Activated CD4-positive, alpha-beta T cell treated with anti-CD3 and anti-CD28 coated beads, Interleukin-2, amount 10 ng/mL, durations not matched to agents 24 days and 14 days (primary cell): ENCODE data around the gene FTO. TPM values are rescaled to one million over a fixed set of nuclear protein-coding genes. Genes with fewer than 3 reads are reported as not detected.

ENCODE experiments used
- DNase-seq: peaks from one replicate; pipeline ENCODE4 v3.0.0; 2022
- H3K27ac Mint-ChIP-seq: one replicate; pipeline ENCODE4 v1.8.0; 2022; ENCODE audit warnings: mild to moderate bottlenecking, mixed read lengths
- H3K27me3 Mint-ChIP-seq: one replicate; pipeline ENCODE4 v1.8.0; 2022; ENCODE audit warnings: mixed read lengths
- H3K36me3 Mint-ChIP-seq: one replicate; pipeline ENCODE4 v1.8.0; 2022; ENCODE audit warnings: low read depth, mild to moderate bottlenecking, mixed read lengths
- H3K4me1 Mint-ChIP-seq: one replicate; pipeline ENCODE4 v1.8.0; 2021; ENCODE audit warnings: mixed read lengths
- H3K4me3 Mint-ChIP-seq: one replicate; pipeline ENCODE4 v1.8.0; 2022; ENCODE audit warnings: mild to moderate bottlenecking, moderate library complexity, mixed read lengths
- H3K9me3 Mint-ChIP-seq: one replicate; pipeline ENCODE4 v1.8.0; 2021; ENCODE audit warnings: mixed read lengths
- intact Hi-C: fragments of 100-400 bp; cut with micrococcal nuclease; formaldehyde crosslinking; loops from one replicate; pipeline ENCODE4 v1.15.1; 2023
- total RNA-seq: library from RNA; stranded (reverse); gene quantifications from 2 replicates; pipeline ENCODE4 v1.2.3, GENCODE V29; 2022

Gene FTO
- total RNA-seq, 1 donor from 2014 or later = 60.8 TPM

DNA sequence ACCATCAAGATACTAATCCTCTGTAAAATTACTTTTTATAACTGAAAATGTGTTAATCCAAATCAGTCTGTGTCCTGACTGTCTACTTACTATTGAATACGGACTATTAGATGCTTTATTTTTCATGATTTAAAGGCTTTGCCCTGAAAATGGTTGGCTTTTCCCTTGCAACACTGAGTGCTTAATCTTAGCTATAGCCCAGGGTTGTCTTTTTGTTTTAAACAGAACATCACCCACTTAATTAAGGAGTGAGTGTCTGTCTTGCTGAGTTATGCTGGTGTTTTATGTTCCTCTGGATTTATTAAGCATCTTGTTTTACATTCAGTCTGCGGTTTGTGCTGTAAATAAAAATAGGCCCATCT, 11.0 kb downstream of the FTO start:
- Mint-ChIP-seq H3K9me3 (no peaks in the 10 kb centered on the region), H3K4me1 (peaks cover 7% of the 10 kb centered on the region), H3K36me3 (peaks cover 2% of the 10 kb centered on the region), H3K27ac (no peak overlapping the region), H3K27me3 (no peaks in the 10 kb centered on the region), H3K4me3 (no peak overlapping the region)
- intact Hi-C loops = no loop called here
- DNase-seq = no peak

DNA sequence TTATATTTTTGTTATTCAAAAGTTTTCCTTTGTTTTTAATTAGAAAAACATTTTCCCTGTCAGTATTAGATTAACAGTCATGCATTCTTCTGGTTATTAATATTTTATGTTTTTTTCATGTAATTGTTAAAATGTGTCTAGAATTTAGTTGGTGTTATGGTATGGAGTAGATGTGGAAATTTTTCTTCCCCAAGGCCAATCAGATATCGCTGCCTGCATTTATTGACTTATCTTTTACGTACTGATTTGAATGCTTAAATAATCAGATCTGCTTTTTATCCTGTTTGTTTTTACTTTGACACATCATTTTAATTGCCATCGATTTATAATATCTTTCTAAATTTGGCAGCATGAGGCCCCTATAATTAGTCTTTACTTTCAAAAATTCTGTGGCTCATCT, 13.6 kb downstream of the FTO start:
- intact Hi-C loops = no loop called here
- no peak overlapping the region for H3K27ac Mint-ChIP-seq
- no peaks in the 10 kb centered on the region for H3K36me3 Mint-ChIP-seq
- H3K4me3 Mint-ChIP-seq = no peak overlapping the region
- peaks cover 7% of the 10 kb centered on the region for H3K4me1 Mint-ChIP-seq
- H3K9me3 Mint-ChIP-seq = no peaks in the 10 kb centered on the region
- H3K27me3 Mint-ChIP-seq = no peaks in the 10 kb centered on the region
- DNase-seq = no peak

DNA sequence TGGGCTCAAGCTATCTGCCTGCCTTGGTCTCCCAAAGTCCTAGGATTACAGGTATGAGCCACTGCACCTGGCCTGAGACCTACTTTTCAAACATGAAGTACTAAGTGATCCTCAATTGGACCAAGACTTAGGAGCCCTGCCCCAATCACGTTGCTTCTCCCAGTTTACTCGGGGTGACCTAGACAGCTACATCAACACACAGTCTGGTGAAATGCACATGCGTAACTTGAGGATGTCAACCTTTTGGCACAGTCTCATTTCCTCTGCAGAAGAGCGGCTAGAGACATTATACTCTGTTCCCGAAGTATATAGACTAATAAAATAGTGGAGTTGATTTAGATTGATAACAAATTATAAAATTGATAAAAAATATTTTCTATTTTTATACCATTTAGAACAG, 17.1 kb downstream of the FTO start:
- no peaks in the 10 kb centered on the region for H3K9me3 Mint-ChIP-seq
- peaks cover 3% of the 10 kb centered on the region for H3K4me1 Mint-ChIP-seq
- DNase-seq = no peak
- H3K36me3 Mint-ChIP-seq = no peaks in the 10 kb centered on the region
- no peak overlapping the region for H3K27ac Mint-ChIP-seq
- H3K4me3 Mint-ChIP-seq = no peak overlapping the region
- intact Hi-C loops = no loop called here
- no peaks in the 10 kb centered on the region for H3K27me3 Mint-ChIP-seq

DNA sequence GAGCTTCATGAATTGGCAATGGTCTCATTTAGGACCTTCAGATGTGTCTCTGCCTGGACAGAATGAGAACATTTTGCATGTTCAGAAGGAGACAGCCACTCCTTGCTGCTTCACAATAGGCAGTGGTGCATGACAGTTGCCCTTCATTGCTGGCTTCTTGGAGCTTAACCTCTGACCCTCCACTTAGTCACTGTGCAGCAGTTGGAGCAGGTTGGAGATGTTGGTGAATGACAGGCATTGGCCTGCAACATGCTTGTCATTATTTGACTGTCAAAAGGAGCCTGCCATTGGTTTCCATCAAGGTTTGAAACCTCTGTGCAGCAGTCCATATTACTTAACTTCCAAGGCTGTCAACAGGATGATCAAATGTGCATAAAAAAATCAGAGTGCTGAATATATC, 22.7 kb downstream of the FTO start:
- Mint-ChIP-seq H3K27me3 (no peaks in the 10 kb centered on the region), H3K4me3 (no peak overlapping the region), H3K27ac (no peak overlapping the region), H3K4me1 (peaks cover 3% of the 10 kb centered on the region), H3K36me3 (peaks cover 6% of the 10 kb centered on the region), H3K9me3 (peaks cover 7% of the 10 kb centered on the region)
- intact Hi-C loops = no loop called here
- no peak for DNase-seq

DNA sequence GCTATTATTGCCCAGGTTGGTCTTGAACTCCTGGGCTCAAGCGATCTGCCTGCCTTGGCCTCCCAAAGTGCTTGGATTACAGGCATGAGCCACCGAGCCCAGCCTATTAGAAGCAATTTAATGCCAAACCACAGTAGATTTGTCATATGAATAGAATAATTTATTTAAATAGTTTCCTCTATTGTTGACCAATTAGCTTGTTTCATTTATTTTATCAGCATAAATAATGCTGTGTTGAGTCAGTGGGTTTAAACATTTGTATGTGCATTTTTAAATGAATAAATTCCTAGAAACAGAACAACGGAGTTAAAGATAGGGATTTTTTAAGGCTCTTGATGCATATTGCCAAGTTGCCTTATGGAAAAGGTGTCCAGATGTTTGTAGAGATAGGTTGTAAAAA, 26.7 kb downstream of the FTO start:
- no peak for DNase-seq
- Mint-ChIP-seq H3K36me3 (peaks cover 6% of the 10 kb centered on the region), H3K9me3 (peaks cover 7% of the 10 kb centered on the region), H3K27me3 (no peaks in the 10 kb centered on the region), H3K4me3 (no peak overlapping the region), H3K27ac (no peak overlapping the region), H3K4me1 (peaks cover 3% of the 10 kb centered on the region)
- intact Hi-C loops = no loop called here

DNA sequence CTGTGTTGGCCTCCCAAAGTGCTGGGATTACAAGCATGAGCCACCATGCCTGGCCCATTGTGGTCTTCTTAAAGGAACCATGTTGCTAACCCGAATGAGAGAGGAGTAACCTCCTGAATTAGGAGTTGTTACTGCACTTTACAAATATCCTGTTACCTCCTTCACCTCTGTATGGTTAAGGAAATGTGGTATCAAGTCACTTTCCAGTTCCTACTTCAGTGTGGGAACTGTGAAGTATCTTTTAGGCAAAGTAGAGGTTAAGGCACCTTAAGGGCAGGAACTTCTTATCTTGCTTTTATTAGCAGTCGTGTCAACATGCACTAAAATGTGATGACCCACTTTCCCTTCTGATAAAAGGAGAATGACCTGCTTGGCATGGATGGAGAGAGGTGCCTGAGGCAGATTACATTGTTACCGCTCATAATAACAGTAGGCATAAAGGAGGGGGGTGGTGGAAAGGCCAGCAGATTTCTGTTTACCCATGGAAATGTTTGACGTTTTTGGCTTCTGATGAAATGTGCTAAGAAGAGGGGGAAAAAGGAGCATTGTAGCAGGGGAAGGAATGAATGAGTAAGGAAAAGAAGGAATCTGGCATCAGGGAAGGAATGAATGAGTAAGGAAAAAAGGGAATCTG, 28.5 kb downstream of the FTO start:
- Mint-ChIP-seq H3K4me3 (no peak overlapping the region), H3K27ac (no peak overlapping the region)
- intact Hi-C loops = no loop called here

DNA sequence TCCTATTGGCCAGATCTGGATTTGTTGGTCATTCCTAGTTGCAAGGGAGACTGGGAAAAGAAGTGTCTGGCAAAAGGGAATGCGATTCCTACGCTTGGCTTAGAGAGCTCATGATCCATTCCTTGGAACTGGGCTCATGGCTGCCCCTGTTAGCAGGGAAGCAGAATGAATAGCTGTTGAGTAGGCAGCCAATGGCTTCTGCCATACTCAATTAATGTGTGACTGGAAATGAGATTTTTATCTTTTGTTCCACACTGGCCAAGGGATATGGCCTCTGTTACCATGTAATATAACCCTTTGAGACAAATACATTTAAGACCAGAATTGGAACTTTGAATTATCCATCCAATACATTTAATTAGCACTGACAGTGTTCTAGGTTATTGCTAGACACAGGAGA, 31.0 kb downstream of the FTO start:
- intact Hi-C loops = no loop called here

More for the DNA sequence above, 28.5 kb downstream of the FTO start:
- H3K27me3 Mint-ChIP-seq = no peaks in the 10 kb centered on the region
- H3K4me1 Mint-ChIP-seq = peaks cover 3% of the 10 kb centered on the region
- H3K36me3 Mint-ChIP-seq = peaks cover 6% of the 10 kb centered on the region
- H3K9me3 Mint-ChIP-seq = peaks cover 7% of the 10 kb centered on the region
- DNase-seq = no peak

DNA sequence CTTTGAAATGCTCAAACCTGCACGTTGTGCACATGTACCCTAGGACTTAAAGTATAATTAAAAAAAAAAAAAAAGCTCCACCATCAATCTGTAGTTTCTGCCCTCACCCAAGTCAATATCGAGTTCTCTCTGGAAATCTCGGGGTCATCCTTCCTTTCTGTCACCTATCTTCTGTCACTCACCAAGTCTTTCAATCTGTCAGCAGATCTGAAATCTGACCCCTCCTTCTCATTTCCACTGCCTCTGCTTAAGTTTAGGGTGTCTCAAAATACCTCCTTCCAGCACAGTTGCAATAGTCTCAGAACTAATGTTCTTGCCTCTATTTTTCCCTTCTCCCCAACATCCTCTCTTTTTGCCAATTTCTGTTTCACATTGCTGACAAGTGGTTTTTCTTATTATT, 32.3 kb downstream of the FTO start:
- no peak for DNase-seq
- no peaks in the 10 kb centered on the region for H3K27me3 Mint-ChIP-seq
- H3K4me3 Mint-ChIP-seq = no peak overlapping the region
- H3K9me3 Mint-ChIP-seq = no peaks in the 10 kb centered on the region
- no peak overlapping the region for H3K27ac Mint-ChIP-seq
- no peaks in the 10 kb centered on the region for H3K36me3 Mint-ChIP-seq
- no peaks in the 10 kb centered on the region for H3K4me1 Mint-ChIP-seq
- intact Hi-C loops = no loop called here

More for the DNA sequence above, 31.0 kb downstream of the FTO start:
- no peaks in the 10 kb centered on the region for H3K27me3 Mint-ChIP-seq
- H3K4me1 Mint-ChIP-seq = no peaks in the 10 kb centered on the region
- H3K36me3 Mint-ChIP-seq = no peaks in the 10 kb centered on the region
- H3K27ac Mint-ChIP-seq = no peak overlapping the region
- H3K4me3 Mint-ChIP-seq = no peak overlapping the region
- no peaks in the 10 kb centered on the region for H3K9me3 Mint-ChIP-seq
- no peak for DNase-seq

DNA sequence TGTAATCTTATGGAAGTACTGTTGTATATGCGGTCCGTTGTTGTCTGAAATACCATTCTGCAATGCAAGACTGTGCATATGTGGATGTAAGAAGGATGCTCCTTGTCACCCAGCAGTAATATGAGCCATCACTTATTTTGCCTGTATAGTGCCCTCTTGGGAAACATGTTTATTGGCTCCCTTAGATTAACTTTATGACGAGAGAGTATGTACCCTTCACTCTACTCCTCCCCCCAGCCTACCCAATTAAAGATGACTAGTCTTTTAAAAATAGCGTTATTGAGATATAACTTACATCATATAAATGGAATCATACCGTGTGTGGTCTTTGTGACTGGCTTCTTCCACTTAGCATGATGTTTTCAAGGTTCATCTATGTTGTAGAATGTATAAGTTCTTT, 33.6 kb downstream of the FTO start:
- no peak overlapping the region for H3K4me3 Mint-ChIP-seq
- no peaks in the 10 kb centered on the region for H3K27me3 Mint-ChIP-seq
- intact Hi-C loops = no loop called here
- no peaks in the 10 kb centered on the region for H3K4me1 Mint-ChIP-seq
- H3K36me3 Mint-ChIP-seq = no peaks in the 10 kb centered on the region
- DNase-seq = no peak
- no peak overlapping the region for H3K27ac Mint-ChIP-seq
- no peaks in the 10 kb centered on the region for H3K9me3 Mint-ChIP-seq

DNA sequence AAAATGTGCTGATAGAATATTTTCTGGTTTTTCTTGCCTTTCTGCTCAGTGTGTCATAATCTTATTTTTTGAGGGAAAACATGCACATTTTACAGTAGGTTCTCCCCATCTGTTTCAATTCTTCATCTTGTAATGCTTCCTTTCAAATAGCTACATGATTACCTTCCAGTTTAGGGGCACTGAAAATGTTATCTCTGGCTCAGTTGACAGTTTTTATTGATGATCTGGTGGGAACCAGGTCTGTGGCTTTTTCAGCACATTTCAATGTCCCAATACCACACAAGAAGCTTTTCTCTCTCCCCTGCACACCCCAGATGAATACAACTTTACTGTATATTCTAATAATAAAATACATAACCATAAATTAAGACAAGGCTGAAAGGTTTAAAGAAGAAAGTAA, 36.5 kb downstream of the FTO start:
- Mint-ChIP-seq H3K36me3 (no peaks in the 10 kb centered on the region), H3K4me3 (no peak overlapping the region), H3K9me3 (no peaks in the 10 kb centered on the region), H3K27me3 (no peaks in the 10 kb centered on the region), H3K27ac (no peak overlapping the region), H3K4me1 (peaks cover 19% of the 10 kb centered on the region)
- intact Hi-C loops = no loop called here
- DNase-seq = no peak

DNA sequence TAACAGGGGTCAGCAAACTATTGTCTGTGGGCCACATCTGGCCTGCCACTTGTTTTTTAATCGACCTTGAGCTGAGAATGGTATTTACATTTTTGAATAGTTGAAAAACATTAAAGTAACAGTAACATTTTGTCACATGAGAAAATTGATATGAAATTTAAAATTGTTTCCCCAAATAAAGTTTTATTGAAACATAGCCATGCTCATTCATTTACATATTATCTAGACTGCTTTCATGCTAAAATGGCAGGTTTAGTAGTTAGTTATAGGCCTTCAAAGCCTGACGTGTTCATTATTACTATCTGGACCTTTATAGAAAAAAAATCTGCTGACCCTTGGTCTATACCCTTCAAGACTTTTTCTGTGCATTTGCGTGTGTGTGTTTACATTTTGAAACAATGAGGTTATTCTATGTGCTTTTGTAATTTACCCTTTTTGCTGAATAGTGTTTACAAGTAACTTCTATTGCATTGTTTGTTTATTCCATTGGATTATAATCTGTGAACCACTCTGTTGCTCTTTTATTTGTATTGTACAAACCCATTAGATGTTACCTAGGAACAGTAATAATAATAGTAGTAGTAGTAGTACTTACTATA, 37.1 kb downstream of the FTO start:
- Mint-ChIP-seq H3K4me3 (no peak overlapping the region), H3K4me1 (peaks cover 24% of the 10 kb centered on the region), H3K36me3 (no peaks in the 10 kb centered on the region), H3K9me3 (no peaks in the 10 kb centered on the region), H3K27me3 (no peaks in the 10 kb centered on the region), H3K27ac (no peak overlapping the region)
- intact Hi-C loops = no loop called here
- no peak for DNase-seq

DNA sequence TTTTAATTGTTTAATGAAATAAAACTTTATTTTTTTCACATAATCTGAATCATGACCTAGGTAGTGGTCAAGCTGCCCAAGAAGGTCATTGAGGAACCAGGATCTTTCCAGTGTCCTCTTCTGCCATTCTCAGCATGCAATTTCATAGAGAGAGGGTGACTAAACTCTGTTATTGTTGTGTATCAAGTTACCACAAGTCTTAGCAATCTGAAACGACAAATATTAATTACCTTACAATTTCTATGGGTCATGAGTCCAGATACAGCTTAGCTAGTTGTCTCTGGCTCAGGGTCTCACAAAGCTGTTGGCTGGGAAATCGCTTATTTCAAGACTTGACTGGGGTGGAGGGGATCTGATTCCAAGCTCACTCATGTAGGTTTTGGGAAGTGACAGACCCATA, 37.6 kb downstream of the FTO start:
- Mint-ChIP-seq H3K36me3 (no peaks in the 10 kb centered on the region), H3K27me3 (no peaks in the 10 kb centered on the region), H3K9me3 (no peaks in the 10 kb centered on the region), H3K27ac (no peak overlapping the region), H3K4me3 (no peak overlapping the region), H3K4me1 (peaks cover 26% of the 10 kb centered on the region)
- intact Hi-C loops = no loop called here
- DNase-seq = no peak

DNA sequence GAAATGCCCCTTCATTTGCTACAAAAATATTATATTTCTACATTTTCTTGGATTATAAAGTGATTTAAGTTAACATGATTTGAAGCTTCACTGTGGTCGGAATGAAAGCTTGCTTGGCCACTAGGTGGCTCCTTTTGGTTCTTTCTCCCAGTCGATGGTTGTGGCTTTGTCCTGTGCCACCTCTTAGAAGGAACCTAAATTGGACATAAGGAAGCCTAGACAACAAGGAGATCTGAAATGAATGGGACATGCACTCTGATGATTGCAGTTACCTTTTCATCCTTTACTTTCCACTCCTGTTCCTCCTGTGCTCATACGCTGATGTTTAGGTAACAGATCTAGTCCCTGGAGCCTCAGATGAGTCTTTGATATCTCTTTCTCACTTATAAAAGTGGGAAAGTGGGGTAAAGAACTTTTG, 39.2 kb downstream of the FTO start:
- intact Hi-C loops = no loop called here

DNA sequence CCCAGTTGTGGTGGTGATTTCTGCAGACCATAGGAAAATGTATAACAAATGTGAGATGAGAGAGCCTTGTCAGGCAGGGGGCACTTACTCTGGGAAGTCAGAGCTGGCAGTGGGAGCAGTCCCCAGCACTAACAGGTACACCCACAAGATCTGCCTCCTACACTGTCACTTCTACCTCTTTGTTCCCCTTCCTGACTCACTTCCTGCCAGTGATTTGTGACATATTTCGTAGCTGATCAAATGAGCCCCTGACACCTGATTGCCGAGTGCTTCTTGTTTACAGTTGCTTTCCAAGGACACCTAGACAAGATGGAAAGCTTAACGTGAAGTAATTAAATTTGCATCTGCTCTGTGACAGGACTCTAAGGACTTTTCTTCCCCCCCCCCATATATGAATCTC, 40.5 kb downstream of the FTO start:
- Mint-ChIP-seq H3K9me3 (peaks cover 4% of the 10 kb centered on the region), H3K4me3 (peak overlapping the region; percentile 24), H3K36me3 (no peaks in the 10 kb centered on the region), H3K4me1 (peaks cover 26% of the 10 kb centered on the region), H3K27ac (peak overlapping the region; percentile 21), H3K27me3 (no peaks in the 10 kb centered on the region)
- intact Hi-C loops = loop anchor here (1.0 kb wide), 1 partner anchor 121 kb away; no protein-coding TSS in a partner anchor
- DNase-seq = peak; percentile 70

More for the DNA sequence above, 39.2 kb downstream of the FTO start:
- H3K9me3 Mint-ChIP-seq = peaks cover 4% of the 10 kb centered on the region
- no peak overlapping the region for H3K27ac Mint-ChIP-seq
- H3K36me3 Mint-ChIP-seq = no peaks in the 10 kb centered on the region
- H3K27me3 Mint-ChIP-seq = no peaks in the 10 kb centered on the region
- DNase-seq = peak; percentile 64
- no peak overlapping the region for H3K4me3 Mint-ChIP-seq
- H3K4me1 Mint-ChIP-seq = peaks cover 26% of the 10 kb centered on the region

DNA sequence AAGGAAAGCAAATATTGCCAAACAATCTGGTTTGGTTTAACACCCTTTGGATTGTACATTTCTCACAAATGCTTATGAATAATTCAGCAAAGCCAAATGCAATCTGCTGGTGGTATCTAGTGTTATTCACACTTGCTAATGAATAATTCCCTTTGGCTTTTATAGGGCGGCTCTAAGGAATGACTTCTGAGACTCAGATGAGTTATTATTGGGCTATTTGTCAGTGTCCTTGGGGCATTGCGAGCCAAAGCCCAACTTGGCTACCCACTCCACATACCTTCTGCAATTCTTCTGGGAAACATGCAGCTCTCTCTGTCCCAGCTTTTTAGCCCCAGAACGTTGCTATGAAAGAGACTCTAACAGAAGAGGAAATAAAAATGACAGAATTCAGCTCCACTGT, 41.1 kb downstream of the FTO start:
- no peaks in the 10 kb centered on the region for H3K36me3 Mint-ChIP-seq
- intact Hi-C loops = no loop called here

More for the DNA sequence above, 41.1 kb downstream of the FTO start:
- peaks cover 4% of the 10 kb centered on the region for H3K9me3 Mint-ChIP-seq
- peak overlapping the region; percentile 5 for H3K27ac Mint-ChIP-seq
- H3K4me1 Mint-ChIP-seq = peaks cover 26% of the 10 kb centered on the region
- H3K27me3 Mint-ChIP-seq = no peaks in the 10 kb centered on the region
- no peak for DNase-seq
- H3K4me3 Mint-ChIP-seq = no peak overlapping the region
